GM19395 (cell line): ENCODE data around the gene MVD.

ENCODE experiments used
- ATAC-seq: cut with Tn5 transposase; IDR thresholded peaks from one replicate; pipeline ENCODE4 v1.9.1; 2021; ENCODE audit warnings: mild to moderate bottlenecking, moderate library complexity; ENCODE audit not compliant: unreplicated experiment

Gene MVD

GRCh38 chr16:88645941-88646340, 16.9 kb downstream of the MVD start:
- ATAC-seq = no peak

DNA sequence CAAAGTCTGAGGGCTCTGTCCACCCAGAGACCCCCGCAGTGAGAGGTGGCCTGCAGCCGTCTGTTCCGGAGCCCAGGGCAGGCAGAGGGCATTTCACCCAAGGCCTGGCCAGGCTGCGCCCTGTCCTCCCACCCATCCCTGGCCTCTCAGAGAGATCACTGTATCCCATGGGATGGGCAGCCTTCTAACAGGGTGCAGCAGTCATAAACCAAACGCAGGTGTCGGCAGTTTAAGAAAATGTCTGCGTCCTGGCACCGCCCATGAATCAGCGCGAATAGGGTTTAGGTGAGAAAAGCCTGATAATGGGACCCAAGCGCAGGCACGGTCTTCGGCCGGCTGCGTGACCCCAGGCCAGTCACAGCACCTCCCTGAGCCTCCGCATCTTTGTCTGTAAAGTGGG, 17.4 kb downstream of the MVD start:
- ATAC-seq = no peak

DNA sequence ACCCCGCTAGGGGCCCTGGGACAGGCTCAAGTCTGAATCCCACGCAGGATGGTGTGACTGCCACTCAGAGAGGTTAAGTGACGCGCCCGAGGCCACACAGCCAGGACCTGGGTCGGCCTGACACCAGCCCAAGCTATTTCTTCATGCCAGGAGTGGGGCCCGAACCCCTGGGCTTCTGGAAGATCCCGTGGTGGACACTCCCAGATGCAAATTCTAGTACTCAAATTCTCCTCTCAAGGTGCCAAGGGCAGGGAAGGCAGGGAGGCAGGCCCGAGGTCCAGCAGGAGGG, 19.3 kb downstream of the MVD start:
- no peak for ATAC-seq

GRCh38 chr16:88642881-88643643, 19.8 kb downstream of the MVD start:
- ATAC-seq = no peak

DNA sequence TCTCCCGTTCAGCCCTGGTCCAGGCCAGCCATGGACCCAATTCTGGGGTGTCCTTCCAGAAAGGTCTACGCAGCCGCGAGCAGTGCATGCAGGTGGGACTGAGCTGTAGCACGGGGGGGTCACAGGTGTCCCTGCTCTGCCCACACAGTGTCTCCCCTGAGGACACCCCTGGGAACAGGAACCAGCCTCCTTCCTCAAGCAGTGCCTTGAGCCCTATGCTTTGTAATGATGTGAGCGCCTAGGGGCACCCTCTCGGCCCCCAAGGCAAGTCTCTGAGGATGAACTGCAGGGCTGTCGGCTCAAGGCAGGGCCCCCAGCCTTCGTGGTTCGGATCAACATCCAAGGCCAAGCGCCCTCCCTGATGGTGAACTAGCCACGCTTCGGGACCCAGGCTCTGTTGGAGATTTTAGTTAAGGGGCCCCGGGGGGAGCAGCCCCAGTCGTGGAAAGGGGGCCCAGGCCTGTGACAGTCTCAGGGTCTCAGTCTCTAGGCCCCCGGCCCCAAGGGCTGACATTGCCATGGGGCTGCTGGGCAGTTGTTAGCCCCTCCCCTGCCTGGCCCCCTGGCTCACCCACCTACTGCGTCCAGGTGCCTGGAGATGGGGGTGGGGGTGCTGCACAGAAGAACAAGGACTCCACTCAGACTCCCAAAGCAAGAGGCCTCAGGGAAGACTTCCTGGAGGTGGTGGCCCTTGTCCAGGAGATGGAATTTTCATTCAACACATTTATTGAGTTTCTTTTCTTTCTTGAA, 22.2 kb downstream of the MVD start:
- ATAC-seq = no peak

DNA sequence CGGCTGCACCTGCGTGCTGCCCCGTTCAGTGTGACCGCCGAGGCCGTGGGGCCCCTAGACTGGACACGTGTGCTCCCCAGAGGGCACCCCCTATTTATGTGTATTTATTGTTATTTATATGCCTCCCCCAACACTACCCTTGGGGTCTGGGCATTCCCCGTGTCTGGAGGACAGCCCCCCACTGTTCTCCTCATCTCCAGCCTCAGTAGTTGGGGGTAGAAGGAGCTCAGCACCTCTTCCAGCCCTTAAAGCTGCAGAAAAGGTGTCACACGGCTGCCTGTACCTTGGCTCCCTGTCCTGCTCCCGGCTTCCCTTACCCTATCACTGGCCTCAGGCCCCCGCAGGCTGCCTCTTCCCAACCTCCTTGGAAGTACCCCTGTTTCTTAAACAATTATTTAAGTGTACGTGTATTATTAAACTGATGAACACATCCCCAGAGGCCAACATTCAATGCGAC, 22.8 kb downstream of the MVD start:
- ATAC-seq = no peak

- ATAC-seq = no peak
These were observed 23.5 kb downstream of the MVD start for GRCh38 chr16:88639231-88640038.

DNA sequence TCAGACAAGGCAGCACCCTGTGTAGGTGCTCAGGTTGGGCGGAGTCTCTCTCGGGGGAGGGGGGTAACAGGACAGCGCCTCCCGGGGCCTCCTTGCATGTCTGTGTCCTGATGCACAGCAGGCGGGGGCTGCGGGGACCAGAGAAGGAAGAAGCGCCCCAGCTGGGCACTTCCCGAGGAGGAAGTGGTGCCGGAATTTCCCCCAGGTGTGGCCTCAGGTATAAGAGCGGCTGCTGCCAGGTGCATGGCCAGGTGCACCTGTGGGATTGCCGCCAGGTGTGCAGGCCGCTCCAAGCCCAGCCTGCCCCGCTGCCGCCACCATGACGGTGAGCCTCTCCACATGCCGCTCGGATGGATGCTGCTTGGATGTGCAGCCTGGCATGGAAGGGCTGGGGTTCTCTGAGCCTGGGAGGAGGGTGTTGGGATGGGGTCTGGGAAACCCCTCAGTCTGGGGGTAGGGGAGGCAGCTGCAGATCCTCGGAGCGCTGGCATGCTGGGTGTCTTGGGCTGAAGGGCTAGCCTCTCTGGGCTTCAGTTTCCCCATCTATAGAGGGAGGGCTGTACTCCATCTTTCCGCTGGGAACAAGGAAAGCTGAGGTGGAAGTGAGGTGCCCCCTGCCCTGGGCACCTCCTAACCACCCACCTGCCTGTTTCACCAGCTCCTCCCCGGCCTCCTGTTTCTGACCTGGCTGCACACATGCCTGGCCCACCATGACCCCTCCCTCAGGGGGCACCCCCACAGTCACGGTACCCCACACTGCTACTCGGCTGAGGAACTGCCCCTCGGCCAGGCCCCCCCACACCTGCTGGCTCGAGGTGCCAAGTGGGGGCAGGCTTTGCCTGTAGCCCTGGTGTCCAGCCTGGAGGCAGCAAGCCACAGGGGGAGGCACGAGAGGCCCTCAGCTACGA, 24.3 kb downstream of the MVD start, which contains the start of gene IL17C:
Gene IL17C, plus strand, starts transcription at position 250 of the 908 bp plus-strand sequence. Its CDS starts 70 bp downstream, at position 320.
- no peak for ATAC-seq

DNA sequence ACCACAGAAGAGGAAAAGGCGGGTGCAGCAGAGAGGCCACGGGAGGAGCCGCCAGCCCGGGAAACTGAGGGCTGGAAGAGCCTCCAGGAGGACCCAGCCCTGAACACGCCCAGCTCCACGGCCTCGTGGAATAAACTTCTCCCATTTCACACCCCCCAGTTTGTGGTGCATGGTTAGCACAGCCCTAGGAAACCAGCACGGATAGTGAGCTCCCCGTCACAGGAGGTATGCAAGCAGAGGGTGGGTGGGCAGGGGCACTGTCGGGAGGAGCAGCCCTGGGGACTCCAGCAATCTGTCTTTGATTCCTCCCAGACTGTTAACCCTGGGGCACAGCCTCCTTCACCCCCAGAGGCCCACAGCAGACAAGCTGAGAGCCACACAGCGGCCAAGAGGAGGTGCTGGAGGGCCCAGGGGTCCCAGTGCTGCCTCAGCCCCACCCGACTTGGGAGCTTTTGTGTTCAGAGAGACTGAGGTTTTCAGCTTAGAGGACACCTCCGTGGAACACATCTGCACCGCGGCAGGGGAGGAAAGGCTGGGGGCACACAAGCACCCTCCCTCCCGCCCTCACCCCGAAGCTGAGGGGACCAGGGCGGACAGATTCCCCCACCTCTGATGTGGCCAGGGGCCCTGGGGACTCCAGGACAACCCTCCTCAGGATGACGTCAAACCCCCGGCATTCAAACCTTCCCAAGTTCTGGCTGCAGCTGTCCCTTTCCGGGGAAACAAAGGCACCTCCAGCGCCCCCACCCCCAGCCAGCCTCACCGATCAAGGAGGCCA, 26.2 kb downstream of the MVD start:
- no peak for ATAC-seq

- ATAC-seq = no peak
These were observed 27.1 kb downstream of the MVD start for GRCh38 chr16:88635671-88636319.

- ATAC-seq = peak; percentile 10
These were observed 27.8 kb downstream of the MVD start for GRCh38 chr16:88634994-88635670.

DNA sequence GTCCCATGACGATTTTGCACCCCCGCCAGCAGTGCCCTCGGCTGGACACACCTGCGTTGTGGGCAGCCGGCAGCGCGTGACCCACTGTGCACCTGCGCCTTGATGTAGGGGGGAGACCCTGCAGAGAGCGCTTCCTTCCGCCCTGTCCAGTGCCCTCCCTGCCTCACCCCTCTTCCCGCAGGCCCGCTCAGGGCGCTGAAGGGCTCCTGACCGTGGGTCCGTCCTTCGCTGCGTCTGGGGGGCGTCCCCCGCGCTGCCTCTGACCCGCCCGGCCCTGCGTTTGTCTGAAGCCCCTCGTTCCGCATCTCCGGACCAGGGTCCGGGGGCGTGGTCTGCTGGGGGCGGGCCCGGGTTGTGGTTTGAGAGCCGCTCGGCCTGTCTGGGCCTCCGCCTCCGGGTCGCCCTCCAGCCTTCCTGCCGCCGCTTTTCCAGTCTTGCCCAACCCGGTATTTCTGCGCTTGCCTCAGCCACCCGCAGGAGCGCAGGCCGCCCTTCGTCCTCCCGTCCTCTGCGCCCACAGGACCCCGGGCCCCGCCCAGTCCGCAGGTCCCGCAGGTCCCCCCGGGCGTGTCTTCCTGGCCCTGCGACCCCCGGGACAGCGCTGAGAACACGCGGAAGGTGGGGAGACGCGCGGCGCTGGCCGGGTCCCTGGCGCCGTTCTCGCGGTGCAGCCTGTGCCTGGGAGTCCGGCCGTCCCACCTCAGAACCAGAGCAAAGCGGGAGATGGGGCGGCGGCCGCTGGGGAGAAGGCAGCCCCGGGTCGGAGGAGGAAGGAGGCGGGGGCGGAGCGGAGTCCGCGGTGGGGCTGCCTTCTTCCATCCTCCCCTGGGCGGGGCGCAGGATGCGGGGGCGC, 28.5 kb downstream of the MVD start:
- ATAC-seq = peak; percentile 44

- peak; percentile 49 for ATAC-seq
These were observed 29.2 kb downstream of the MVD start for GRCh38 chr16:88633684-88634140.

- no peak for ATAC-seq
These were observed 30.3 kb downstream of the MVD start for GRCh38 chr16:88632587-88632930.

DNA sequence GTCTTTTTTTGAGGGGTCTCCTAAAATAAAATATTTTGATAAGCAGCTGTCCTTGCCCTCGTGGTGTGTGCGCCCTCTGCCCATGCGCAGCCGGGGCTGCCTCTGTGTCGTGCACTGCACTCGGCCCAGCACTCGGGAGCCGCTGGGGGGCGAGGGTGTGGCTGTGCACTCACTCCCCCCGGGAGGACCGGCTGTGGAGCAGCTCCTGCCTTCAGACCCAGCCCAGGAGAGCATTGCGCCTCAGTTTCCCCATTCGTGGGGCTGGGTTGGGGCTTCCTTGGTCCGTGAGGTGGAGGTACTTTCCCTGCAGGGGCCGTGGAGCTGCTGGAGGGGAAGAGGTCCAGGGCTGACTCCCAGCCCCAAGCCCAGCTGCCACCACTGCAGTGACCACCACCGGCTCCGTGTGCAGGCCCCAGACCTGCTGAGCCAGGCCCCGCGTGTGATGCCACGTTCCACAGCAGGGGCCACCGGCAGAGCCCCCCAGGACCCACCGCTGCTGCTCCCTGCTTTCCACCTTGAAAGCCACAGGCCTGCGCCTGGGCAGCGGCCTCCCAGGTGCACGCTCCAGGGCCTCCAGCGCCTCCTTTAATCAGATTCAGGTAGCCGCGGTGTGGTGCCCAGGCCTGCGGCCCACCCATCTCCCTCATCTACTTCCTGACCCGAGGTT, 30.8 kb downstream of the MVD start:
- ATAC-seq = no peak

DNA sequence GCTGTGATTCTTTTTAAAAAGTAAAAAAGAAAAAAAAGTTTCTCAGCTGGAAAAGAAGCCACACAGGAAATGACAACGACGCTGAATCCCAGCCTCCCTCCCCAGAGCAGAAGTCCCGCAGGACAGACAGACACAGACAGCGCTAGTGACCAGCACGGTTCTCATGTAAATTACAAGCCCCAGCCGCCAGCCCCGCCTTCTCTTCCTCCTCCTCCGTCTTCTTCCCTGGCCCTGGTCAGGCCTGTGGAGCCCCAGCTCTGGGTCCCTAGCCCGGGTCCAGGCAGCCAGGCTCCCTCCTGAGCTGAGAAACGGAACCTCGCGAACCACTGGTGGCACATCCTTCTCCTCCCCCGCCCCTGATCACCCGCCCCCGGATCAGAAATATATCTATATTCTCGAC, 31.5 kb downstream of the MVD start:
- no peak for ATAC-seq

GRCh38 chr16:88630941-88631340, 31.9 kb downstream of the MVD start:
- no peak for ATAC-seq
